ENCODE data around the gene COL9A2. TPM values are rescaled to one million over a fixed set of nuclear protein-coding genes. Genes with fewer than 3 reads are reported as not detected.

The COL9A2 gene
- total RNA-seq, 1 donor from 2014 or later: 2.1 TPM

DNA sequence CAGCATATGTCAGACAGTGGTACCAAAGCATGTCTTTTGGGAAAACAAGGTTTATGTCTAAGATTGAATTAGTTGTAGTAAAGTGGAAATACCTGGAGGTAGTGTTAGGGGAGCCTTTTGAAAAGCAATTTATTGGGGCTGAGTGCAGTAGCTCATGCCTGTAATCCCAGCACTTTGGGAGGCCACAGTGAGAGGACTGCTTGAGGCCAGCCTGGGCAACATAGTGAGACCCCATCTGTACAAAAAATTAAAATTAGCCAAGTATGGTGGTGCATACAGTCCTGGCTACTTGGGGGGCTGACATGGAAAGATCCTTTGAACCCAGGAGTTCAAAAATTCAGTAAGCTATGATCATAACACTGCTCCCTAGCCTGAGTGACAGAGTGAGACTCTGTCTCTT lies 51.8 kb downstream of the COL9A2 start:
- Mint-ChIP-seq H3K4me1 (ENCODE audit: unreplicated experiment) (peaks cover 7% of the 10 kb centered on the region), H3K27ac (ENCODE audit: unreplicated experiment) (no peak overlapping the region), H3K27me3 (ENCODE audit: unreplicated experiment) (no peaks in the 10 kb centered on the region), H3K36me3 (ENCODE audit: unreplicated experiment) (peaks cover 43% of the 10 kb centered on the region), H3K4me3 (ENCODE audit: unreplicated experiment) (no peak overlapping the region), H3K9me3 (ENCODE audit: unreplicated experiment) (no peaks in the 10 kb centered on the region)
- no peak for DNase-seq (ENCODE audit: extremely low spot score, unreplicated experiment)
- TF ChIP-seq, protein P1, sequence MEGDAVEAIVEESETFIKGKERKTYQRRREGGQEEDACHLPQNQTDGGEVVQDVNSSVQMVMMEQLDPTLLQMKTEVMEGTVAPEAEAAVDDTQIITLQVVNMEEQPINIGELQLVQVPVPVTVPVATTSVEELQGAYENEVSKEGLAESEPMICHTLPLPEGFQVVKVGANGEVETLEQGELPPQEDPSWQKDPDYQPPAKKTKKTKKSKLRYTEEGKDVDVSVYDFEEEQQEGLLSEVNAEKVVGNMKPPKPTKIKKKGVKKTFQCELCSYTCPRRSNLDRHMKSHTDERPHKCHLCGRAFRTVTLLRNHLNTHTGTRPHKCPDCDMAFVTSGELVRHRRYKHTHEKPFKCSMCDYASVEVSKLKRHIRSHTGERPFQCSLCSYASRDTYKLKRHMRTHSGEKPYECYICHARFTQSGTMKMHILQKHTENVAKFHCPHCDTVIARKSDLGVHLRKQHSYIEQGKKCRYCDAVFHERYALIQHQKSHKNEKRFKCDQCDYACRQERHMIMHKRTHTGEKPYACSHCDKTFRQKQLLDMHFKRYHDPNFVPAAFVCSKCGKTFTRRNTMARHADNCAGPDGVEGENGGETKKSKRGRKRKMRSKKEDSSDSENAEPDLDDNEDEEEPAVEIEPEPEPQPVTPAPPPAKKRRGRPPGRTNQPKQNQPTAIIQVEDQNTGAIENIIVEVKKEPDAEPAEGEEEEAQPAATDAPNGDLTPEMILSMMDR (IDR thresholded peaks at IDR 0.05): no peak

DNA sequence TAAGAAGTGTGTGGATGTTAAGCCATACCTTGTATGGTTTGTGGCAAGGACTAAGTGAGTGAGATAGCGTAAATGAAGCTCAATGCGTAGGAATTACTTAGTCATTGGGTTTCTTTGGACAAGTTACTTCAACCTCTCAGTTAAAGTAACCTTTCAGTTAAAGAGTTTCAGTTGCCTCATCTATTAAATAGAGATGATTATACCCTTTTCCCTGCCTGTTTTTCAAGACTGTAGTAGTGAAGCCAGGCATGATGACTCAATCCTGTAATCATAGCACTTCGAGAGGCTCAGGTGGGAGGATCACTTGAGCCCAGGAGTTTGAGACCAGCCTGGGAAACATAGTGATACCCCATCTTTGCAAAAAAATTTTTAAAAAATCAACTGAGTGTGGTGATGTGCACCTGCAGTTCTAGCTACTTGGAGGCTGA lies 52.7 kb downstream of the COL9A2 start:
- H3K9me3 Mint-ChIP-seq (ENCODE audit: unreplicated experiment): no peaks in the 10 kb centered on the region
- peaks cover 14% of the 10 kb centered on the region for H3K4me1 Mint-ChIP-seq (ENCODE audit: unreplicated experiment)
- H3K4me3 Mint-ChIP-seq (ENCODE audit: unreplicated experiment): no peak overlapping the region
- no peaks in the 10 kb centered on the region for H3K27me3 Mint-ChIP-seq (ENCODE audit: unreplicated experiment)
- no peak for DNase-seq (ENCODE audit: extremely low spot score, unreplicated experiment)
- peaks cover 35% of the 10 kb centered on the region for H3K36me3 Mint-ChIP-seq (ENCODE audit: unreplicated experiment)
- TF ChIP-seq, protein P1 (IDR thresholded peaks at IDR 0.05): no peak
- no peak overlapping the region for H3K27ac Mint-ChIP-seq (ENCODE audit: unreplicated experiment)

DNA sequence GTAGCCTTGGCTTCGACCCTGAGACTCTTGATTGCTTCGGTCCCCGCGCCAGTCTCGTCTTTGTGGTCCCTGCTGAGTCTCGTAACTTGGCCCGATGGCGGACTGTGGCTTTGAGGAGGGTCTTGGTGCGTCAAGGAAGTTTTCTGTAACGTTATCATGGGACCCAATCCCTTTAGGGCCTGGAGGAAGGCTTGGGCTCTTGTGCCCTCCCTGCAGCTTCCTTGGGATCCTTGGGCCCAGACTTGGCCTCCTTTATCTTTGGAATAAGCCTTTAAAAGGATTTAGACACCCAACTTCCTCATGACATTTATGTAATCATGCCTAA lies 58.7 kb downstream of the COL9A2 start:
- H3K4me3 Mint-ChIP-seq (ENCODE audit: unreplicated experiment): peak overlapping the region; percentile 95
- H3K27ac Mint-ChIP-seq (ENCODE audit: unreplicated experiment): peak overlapping the region; percentile 100
- H3K27me3 Mint-ChIP-seq (ENCODE audit: unreplicated experiment): no peaks in the 10 kb centered on the region
- DNase-seq (ENCODE audit: extremely low spot score, unreplicated experiment): no peak
- H3K36me3 Mint-ChIP-seq (ENCODE audit: unreplicated experiment): peaks cover 22% of the 10 kb centered on the region
- TF ChIP-seq, protein P1 (IDR thresholded peaks at IDR 0.05): no peak
- H3K4me1 Mint-ChIP-seq (ENCODE audit: unreplicated experiment): peaks cover 31% of the 10 kb centered on the region
- H3K9me3 Mint-ChIP-seq (ENCODE audit: unreplicated experiment): no peaks in the 10 kb centered on the region

DNA sequence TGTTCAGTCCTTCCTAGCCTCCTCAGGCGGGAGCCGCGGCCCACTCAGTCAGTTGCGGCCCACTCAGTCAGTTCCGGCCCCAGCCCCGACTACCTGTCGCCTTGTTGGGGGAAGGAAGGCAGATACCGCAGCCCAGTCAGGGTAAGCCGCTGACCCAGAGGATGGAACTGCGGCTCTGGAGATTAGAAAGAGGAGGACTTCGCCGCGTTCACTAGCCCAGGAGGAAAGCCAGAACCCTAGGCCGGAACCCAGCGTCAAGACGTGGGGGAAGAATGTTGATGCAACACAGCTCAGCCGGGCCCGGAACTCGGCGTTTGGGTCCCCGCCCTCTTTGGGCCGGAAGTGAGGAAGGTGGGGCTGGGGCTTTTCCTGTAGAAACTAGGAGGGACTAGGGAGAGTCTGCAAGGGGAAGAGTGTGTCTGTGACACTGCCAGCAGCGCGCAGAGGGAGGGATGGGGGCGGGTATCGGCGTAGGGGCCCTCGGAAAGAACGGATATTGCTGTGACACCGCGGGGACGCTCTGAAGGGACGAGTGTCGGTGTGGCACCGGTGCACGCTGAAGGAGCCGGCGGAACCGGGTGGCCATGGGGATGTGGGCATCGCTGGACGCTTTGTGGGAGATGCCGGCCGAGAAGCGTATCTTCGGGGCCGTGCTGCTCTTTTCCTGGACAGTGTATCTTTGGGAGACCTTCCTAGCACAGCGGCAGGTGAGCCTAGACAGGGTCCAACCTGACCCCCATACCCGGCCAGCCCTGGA lies 59.2 kb downstream of the COL9A2 start, which contains the start of gene ZMPSTE24:
Gene ZMPSTE24, plus strand, starts transcription at position 549 of the 757 bp plus-strand sequence. Its CDS starts 36 bp downstream, at position 585.
- Mint-ChIP-seq H3K36me3 (ENCODE audit: unreplicated experiment) (peaks cover 17% of the 10 kb centered on the region), H3K27ac (ENCODE audit: unreplicated experiment) (peak within 1 kb of the TSS; percentile 100), H3K9me3 (ENCODE audit: unreplicated experiment) (no peaks in the 10 kb centered on the region), H3K27me3 (ENCODE audit: unreplicated experiment) (no peaks in the 10 kb centered on the region), H3K4me1 (ENCODE audit: unreplicated experiment) (peaks cover 31% of the 10 kb centered on the region), H3K4me3 (ENCODE audit: unreplicated experiment) (peak within 1 kb of the TSS; percentile 95)
- TF ChIP-seq, protein P1 (IDR thresholded peaks at IDR 0.05): no peak
- DNase-seq (ENCODE audit: extremely low spot score, unreplicated experiment): peak; percentile 97

DNA sequence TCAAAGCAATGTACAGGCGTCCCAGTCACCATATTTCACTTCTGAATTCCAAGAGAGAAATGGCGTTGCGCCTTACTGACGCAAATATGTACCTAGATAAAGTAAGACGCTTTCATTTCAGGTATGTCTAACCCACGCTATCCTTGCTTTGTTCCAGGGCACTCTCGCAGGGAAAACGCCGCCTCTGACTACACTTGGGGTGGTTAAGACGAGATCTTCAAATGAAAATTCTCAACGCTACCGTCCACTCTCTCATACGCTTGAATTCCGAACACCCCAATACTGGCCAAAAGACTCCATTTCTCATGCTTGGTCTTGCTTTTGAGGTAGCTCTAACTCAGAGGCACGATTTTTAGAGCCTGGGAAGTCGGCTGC lies 59.8 kb downstream of the COL9A2 start:
- TF ChIP-seq, protein P1 (IDR thresholded peaks at IDR 0.05): no peak

More for the DNA sequence above, 59.8 kb downstream of the COL9A2 start:
- peak overlapping the region; percentile 95 for H3K4me3 Mint-ChIP-seq (ENCODE audit: unreplicated experiment)
- H3K36me3 Mint-ChIP-seq (ENCODE audit: unreplicated experiment): peaks cover 13% of the 10 kb centered on the region
- H3K27me3 Mint-ChIP-seq (ENCODE audit: unreplicated experiment): no peaks in the 10 kb centered on the region
- DNase-seq (ENCODE audit: extremely low spot score, unreplicated experiment): no peak
- peak overlapping the region; percentile 100 for H3K27ac Mint-ChIP-seq (ENCODE audit: unreplicated experiment)
- H3K4me1 Mint-ChIP-seq (ENCODE audit: unreplicated experiment): peaks cover 31% of the 10 kb centered on the region
- no peaks in the 10 kb centered on the region for H3K9me3 Mint-ChIP-seq (ENCODE audit: unreplicated experiment)

All from osteocyte (in vitro differentiated cells).